ENCODE data around the gene LCN15. TPM values are rescaled to one million over a fixed set of nuclear protein-coding genes. Genes with fewer than 3 reads are reported as not detected.

LCN15 gene
- total and polyA plus RNA-seq, 2 of the 13 experiments (the other 11 are each of a cell fraction or from before 2014, with no cell fraction given): 1.3 to 53.7 TPM

- Histone ChIP-seq H3K9me3 (ENCODE audit: low read length) (no peaks in the 10 kb centered on the region), H3K9ac (ENCODE audit: insufficient read depth, low read depth, low read length) (no peak overlapping the region), H3K4me3 (replicated peaks in 1 of 3; ENCODE audit: insufficient read depth in 1 of 3, low read depth in 2 of 3, low read length in 3 of 3) (no peak overlapping the region), H3K79me2 (ENCODE audit: insufficient read depth, low read length) (no peaks in the 10 kb centered on the region), H4K20me1 (ENCODE audit: insufficient read depth, low read length) (no peaks in the 10 kb centered on the region), H3K36me3 (replicated peaks in 1 of 2; ENCODE audit: control insufficient read depth in 1 of 2, insufficient read depth in 2 of 2, low read length in 2 of 2) (no peaks in the 10 kb centered on the region), H3K27ac (ENCODE audit: extremely low read length, insufficient read depth, low read length) (no peak overlapping the region), H3K27me3 (ENCODE audit: control insufficient read depth in 1 of 2, insufficient read depth in 2 of 2, low read length in 2 of 2) (peaks cover 7 to 37% of the 10 kb centered on the region in 2 experiments; a peak in 3 of 5 replicates), H3K4me2 (ENCODE audit: low read depth, low read length) (no peak overlapping the region), H2AFZ (ENCODE audit: low read length) (no peak overlapping the region), H3K4me1 (ENCODE audit: insufficient read depth, low read length) (peaks cover 37% of the 10 kb centered on the region)
- DNase-seq (ENCODE audit: low spot score) (no peak), ATAC-seq (no peak), FAIRE-seq (no peak)
- TF ChIP-seq ELF3 (CRISPR knock-in tag; IDR thresholded peaks at IDR 0.05) (no peak), HMGA1 (CRISPR knock-in tag; conservative IDR thresholded peaks at IDR 0.05) (no peak), BRD4 (CRISPR knock-in tag; IDR thresholded peaks at IDR 0.05) (no peak), ZMYM2 (CRISPR knock-in tag; IDR thresholded peaks at IDR 0.05) (no peak), ZNF432 (CRISPR knock-in tag; IDR thresholded peaks at IDR 0.05; ENCODE audit: borderline replicate concordance) (no peak), ZFP90 (CRISPR knock-in tag; IDR thresholded peaks at IDR 0.05; ENCODE audit: borderline replicate concordance) (no peak), FIP1L1 (IDR thresholded peaks at IDR 0.05; ENCODE audit: borderline replicate concordance, insufficient read depth, low read depth, low read length) (no peak), ESRRA (CRISPR knock-in tag; IDR thresholded peaks at IDR 0.05; ENCODE audit: low read depth) (no peak), ONECUT2 (CRISPR knock-in tag; IDR thresholded peaks at IDR 0.05) (no peak), ZNF224 (CRISPR knock-in tag; IDR thresholded peaks at IDR 0.05) (no peak), REPIN1 (CRISPR knock-in tag; IDR thresholded peaks at IDR 0.05; ENCODE audit: borderline replicate concordance, low read depth) (no peak)
- 49% methylated on average over 8 of the region's 20 CpGs for WGBS (ENCODE audit: low lambda C conversion rate)
- no TSS peak for BruUV-seq (replicated peaks)
- POLR2A ChIA-PET: interaction anchor here (1.4 to 1.5 kb wide), 2 partner anchors 20 to 28 kb away, joined by 3 read pairs; no protein-coding TSS in a partner anchor
- CTCF ChIA-PET (ENCODE audit: low intra/inter-chr PET ratio, low total read pairs): no interaction called here
- in situ Hi-C loops (cut with HindIII; ENCODE audit: extremely low pct_ligation_motif_present, low pct_unique_long_range_greater_than_20kb): no loop called here
- intact Hi-C loops (cut with micrococcal nuclease; ENCODE audit: unreplicated experiment): loop anchor here (1.0 kb wide), 1 partner anchor 27 kb away; no protein-coding TSS in a partner anchor
Measured at GRCh38 chr9:136757751-136758140, 6.6 kb downstream of the LCN15 start.
